Left lobe of liver (tissue), 2 donors: ENCODE data around the gene NISCH. TPM values are rescaled to one million over a fixed set of nuclear protein-coding genes. Genes with fewer than 3 reads are reported as not detected.

Experiments
- ATAC-seq: fragments of 200-7000 bp; cut with Tn5 transposase; one replicate; pipeline ENCODE4 v1.9.1; 2020; ENCODE audit warnings: mild to moderate bottlenecking, moderate library complexity
- DNase-seq: peaks from one replicate; pipeline ENCODE4 v3.0.0-alpha.2; 2020; ENCODE audit warnings: low spot score
- total RNA-seq: library from RNA; stranded (reverse); gene quantifications from one replicate; pipeline ENCODE4 v1.2.1, GENCODE V29; 2021
- donor health status: DM: no; HTN: no; CAD: no; lungs with moderate emphysema.
- donor health status: DM: no; HTN: yes; CAD: no.

Gene NISCH
- total RNA-seq, 1 donor from 2014 or later = 39.3 TPM

DNA sequence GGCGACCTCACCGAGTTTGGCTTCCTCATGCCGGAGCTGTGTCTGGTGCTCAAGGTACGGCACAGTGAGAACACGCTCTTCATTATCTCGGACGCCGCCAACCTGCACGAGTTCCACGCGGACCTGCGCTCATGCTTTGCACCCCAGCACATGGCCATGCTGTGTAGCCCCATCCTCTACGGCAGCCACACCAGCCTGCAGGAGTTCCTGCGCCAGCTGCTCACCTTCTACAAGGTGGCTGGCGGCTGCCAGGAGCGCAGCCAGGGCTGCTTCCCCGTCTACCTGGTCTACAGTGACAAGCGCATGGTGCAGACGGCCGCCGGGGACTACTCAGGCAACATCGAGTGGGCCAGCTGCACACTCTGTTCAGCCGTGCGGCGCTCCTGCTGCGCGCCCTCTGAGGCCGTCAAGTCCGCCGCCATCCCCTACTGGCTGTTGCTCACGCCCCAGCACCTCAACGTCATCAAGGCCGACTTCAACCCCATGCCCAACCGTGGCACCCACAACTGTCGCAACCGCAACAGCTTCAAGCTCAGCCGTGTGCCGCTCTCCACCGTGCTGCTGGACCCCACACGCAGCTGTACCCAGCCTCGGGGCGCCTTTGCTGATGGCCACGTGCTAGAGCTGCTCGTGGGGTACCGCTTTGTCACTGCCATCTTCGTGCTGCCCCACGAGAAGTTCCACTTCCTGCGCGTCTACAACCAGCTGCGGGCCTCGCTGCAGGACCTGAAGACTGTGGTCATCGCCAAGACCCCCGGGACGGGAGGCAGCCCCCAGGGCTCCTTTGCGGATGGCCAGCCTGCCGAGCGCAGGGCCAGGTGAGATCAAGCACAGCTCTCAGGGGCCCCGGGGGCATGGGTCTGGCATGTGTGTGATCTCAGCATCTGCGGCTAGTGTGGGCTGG, 32.6 kb downstream of the NISCH start:
- no peak for ATAC-seq
- DNase-seq = no peak

- DNase-seq (no peak), ATAC-seq (no peak)
Observed at GRCh38 chr3:52488746-52489145, 33.3 kb downstream of the NISCH start.

DNA sequence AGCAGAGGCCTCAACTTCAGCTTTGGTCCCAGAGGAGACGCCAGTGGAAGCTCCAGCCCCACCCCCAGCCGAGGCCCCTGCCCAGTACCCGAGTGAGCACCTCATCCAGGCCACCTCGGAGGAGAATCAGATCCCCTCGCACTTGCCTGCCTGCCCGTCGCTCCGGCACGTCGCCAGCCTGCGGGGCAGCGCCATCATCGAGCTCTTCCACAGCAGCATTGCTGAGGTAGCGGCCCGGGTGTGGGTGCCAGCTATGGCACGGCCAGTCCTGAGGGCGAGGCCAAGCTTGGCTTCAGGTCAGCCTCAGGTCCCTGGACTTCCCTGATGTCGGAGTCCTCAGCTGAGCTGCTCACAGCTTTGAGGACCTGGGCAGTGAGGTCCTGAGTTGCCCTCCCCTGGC, 34.0 kb downstream of the NISCH start:
- DNase-seq (no peak), ATAC-seq (peak; percentile 31)

DNA sequence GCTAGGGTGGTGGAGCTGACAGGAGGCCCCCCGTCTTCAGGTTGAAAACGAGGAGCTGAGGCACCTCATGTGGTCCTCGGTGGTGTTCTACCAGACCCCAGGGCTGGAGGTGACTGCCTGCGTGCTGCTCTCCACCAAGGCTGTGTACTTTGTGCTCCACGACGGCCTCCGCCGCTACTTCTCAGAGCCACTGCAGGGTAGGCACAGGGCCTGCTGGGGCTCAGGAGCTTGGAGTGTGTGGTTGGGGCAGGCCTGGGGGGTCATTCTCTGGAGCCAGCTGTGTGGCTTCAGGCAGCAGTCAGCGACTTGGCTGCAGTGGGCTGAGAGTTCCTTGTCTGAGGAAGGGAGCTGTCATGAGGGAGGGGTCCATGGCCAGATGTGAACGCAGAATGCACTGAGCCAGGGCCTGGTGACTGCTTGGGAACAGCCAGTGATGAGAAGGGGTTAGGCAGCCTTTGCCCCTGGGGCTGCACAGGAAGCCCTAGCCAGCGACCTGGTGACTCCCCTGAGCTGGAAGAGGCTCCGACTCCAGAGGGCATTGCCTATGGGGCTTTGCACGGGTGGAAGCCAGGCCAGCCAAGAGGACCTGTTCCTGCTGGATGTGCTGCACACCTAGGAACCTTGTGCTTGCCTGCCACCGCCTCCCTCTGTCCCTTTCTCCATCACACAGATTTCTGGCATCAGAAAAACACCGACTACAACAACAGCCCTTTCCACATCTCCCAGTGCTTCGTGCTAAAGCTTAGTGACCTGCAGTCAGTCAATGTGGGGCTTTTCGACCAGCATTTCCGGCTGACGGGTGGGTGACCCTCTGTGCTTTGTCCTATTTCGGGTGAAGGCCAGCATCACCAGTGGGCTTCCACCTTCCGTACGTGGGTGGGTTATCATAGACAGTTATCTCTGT, 34.9 kb downstream of the NISCH start:
- peak; percentile 2 for ATAC-seq
- no peak for DNase-seq

GRCh38 chr3:52490939-52491526, 35.6 kb downstream of the NISCH start:
- DNase-seq (no peak), ATAC-seq (peak; percentile 49)

DNA sequence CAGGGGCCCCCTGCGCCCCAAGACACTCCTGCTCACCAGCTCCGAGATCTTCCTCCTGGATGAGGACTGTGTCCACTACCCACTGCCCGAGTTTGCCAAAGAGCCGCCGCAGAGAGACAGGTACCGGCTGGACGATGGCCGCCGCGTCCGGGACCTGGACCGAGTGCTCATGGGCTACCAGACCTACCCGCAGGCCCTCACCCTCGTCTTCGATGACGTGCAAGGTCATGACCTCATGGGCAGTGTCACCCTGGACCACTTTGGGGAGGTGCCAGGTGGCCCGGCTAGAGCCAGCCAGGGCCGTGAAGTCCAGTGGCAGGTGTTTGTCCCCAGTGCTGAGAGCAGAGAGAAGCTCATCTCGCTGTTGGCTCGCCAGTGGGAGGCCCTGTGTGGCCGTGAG, 36.7 kb downstream of the NISCH start:
- ATAC-seq (no peak), DNase-seq (no peak)

GRCh38 chr3:52493232-52494017, 38.0 kb downstream of the NISCH start:
- ATAC-seq = no peak
- no peak for DNase-seq

DNA sequence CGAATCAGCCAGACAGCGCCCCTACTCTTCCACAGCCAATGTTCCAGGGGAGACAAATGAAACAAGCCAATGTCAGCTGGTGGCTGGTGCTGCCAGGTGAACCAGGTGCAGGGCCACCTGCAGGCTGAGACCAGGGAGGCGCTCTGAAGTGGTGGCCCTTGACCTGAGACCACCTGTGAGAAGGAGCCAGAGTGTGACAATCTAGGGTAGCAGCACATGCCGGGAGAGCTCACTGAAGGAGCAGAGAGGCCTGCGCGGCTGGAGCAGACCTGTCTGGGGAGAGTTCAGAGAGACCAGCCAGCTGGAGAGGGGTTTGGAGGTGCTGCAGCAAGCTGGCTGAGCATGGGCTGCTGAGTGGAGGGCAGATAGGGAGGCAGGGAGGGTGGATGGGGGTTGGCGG, 39.0 kb downstream of the NISCH start:
- ATAC-seq = no peak
- DNase-seq = no peak

- ATAC-seq = peak; percentile 48
- peak; percentile 61 for DNase-seq
Observed at GRCh38 chr3:52494886-52495495, 39.6 kb downstream of the NISCH start, which contains the start of gene STAB1. TSS of gene STAB1 (plus strand) at chr3:52495338. CDS start at chr3:52495414, 76 bp downstream.

GRCh38 chr3:52495777-52496602, 40.6 kb downstream of the NISCH start:
- ATAC-seq = peak; percentile 12
- no peak for DNase-seq

GRCh38 chr3:52498137-52499054, 43.0 kb downstream of the NISCH start:
- DNase-seq = no peak
- ATAC-seq = peak; percentile 25

GRCh38 chr3:52501046-52501445, 45.6 kb downstream of the NISCH start:
- ATAC-seq = no peak
- no peak for DNase-seq

DNA sequence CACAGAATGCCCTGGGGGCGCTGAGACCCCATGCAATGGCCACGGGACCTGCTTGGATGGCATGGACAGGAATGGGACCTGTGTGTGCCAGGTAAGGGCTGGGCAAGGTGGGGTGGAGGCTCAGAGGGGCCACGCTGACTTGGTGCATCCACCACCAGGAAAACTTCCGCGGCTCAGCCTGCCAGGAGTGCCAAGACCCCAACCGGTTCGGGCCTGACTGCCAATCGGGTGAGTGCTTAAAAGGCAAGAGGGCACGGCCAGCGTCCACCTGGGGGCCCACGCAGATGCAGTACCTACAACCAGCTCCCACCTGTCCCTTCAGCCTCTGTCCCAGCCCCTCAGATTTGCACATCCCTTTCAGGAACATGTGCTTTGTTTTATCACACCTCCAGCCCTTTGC, 46.6 kb downstream of the NISCH start:
- no peak for ATAC-seq
- no peak for DNase-seq

- ATAC-seq (no peak), DNase-seq (no peak)
Observed at GRCh38 chr3:52502808-52503350, 47.5 kb downstream of the NISCH start.

DNA sequence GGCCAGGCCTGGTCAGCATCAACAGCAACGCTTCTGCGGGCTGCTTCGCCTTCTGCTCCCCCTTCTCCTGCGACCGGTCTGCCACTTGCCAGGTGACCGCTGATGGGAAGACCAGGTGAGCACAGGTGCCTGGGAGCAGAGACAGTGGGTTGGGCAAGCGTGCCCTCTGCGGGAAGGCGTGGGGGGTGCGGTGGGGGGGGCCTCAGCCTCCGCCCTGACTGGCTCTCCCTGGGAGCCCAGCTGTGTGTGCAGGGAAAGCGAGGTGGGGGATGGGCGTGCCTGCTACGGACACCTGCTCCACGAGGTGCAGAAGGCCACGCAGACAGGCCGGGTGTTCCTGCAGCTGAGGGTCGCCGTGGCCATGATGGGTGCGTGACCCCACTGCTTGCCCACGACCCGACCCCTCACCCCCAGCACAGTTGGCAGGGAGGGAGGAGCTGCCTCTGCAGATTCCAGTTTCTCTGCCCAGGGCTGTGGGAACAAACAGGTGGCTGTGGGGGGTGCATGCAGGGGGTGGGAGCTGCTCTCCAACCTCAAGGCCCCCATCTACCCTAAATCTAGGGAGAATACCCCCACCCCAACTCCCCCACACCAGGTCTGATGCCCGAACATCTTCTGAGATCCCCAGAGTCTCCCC, 48.5 kb downstream of the NISCH start:
- no peak for ATAC-seq
- no peak for DNase-seq

DNA sequence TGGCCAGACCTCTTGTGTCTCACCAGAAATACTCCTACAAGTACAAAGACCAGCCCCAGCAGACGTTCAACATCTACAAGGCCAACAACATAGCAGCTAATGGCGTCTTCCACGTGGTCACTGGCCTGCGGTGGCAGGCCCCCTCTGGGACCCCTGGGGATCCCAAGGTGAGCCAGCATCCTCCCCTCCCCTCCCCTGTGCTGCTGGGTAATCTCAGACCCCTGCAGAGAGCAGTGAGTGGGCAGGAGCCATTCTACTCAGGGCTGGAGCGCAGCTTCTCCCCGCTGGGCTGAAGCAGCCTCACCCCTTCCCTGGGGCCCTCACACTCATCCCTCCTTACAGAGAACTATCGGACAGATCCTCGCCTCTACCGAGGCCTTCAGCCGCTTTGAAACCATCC, 49.6 kb downstream of the NISCH start:
- no peak for ATAC-seq
- DNase-seq = no peak

GRCh38 chr3:52506266-52506966, 51.0 kb downstream of the NISCH start:
- DNase-seq (no peak), ATAC-seq (no peak)
